HG03039 (cell line): ENCODE measurements around the gene MYH13.

Experiments
- ATAC-seq: cut with Tn5 transposase; IDR thresholded peaks from one replicate; pipeline ENCODE4 v1.9.1; 2021; ENCODE audit warnings: mild to moderate bottlenecking, moderate library complexity; ENCODE audit not compliant: unreplicated experiment

Gene MYH13

GRCh38 chr17:10262451-10262850 is 110.4 kb downstream of the MYH13 start:
- ATAC-seq: no peak

- ATAC-seq: no peak
These were observed 111.7 kb downstream of the MYH13 start for GRCh38 chr17:10261098-10261497.

- ATAC-seq: peak; percentile 81
These were observed 121.4 kb downstream of the MYH13 start for GRCh38 chr17:10251212-10251948.
